Measurements from ENCODE around the gene MAP2K7.

Gene MAP2K7

GRCh38 chr19:7918615-7919421 is 15.1 kb downstream of the MAP2K7 start:
- FAIRE-seq = no peak
- no peak for DNase-seq (ENCODE audit: insufficient read length, low spot score)
- TF ChIP-seq CTCF (IDR thresholded peaks at IDR 0.05; ENCODE audit: insufficient read depth, missing control alignments) = no peak

GRCh38 chr19:7919610-7920518 is 16.2 kb downstream of the MAP2K7 start, which contains the start of gene SNAPC2:
TSS of gene SNAPC2 (plus strand) at chr19:7920338. CDS start at chr19:7920367, 29 bp downstream.
- DNase-seq (ENCODE audit: insufficient read length, low spot score) = peak; percentile 76
- no peak for FAIRE-seq
- no peak for TF ChIP-seq CTCF (IDR thresholded peaks at IDR 0.05; ENCODE audit: insufficient read depth, missing control alignments)

GRCh38 chr19:7920519-7921301 is 17.0 kb downstream of the MAP2K7 start:
- DNase-seq (ENCODE audit: insufficient read length, low spot score) (peak; percentile 83), FAIRE-seq (no peak)
- TF ChIP-seq CTCF (IDR thresholded peaks at IDR 0.05; ENCODE audit: insufficient read depth, missing control alignments) = no peak

- FAIRE-seq (no peak), DNase-seq (ENCODE audit: insufficient read length, low spot score) (no peak)
- no peak for TF ChIP-seq CTCF (IDR thresholded peaks at IDR 0.05; ENCODE audit: insufficient read depth, missing control alignments)
These were observed 17.8 kb downstream of the MAP2K7 start for GRCh38 chr19:7921302-7921966.

GRCh38 chr19:7921967-7922835 is 18.5 kb downstream of the MAP2K7 start:
- FAIRE-seq (no peak), DNase-seq (ENCODE audit: insufficient read length, low spot score) (no peak)
- no peak for TF ChIP-seq CTCF (IDR thresholded peaks at IDR 0.05; ENCODE audit: insufficient read depth, missing control alignments)

GRCh38 chr19:7922836-7923195 is 19.1 kb downstream of the MAP2K7 start:
- DNase-seq (ENCODE audit: insufficient read length, low spot score) (no peak), FAIRE-seq (no peak)
- TF ChIP-seq CTCF (IDR thresholded peaks at IDR 0.05; ENCODE audit: insufficient read depth, missing control alignments) = no peak
